ENCODE measurements around the gene SPATS2L. TPM values are rescaled to one million over a fixed set of nuclear protein-coding genes. Genes with fewer than 3 reads are reported as not detected.

SPATS2L gene
- total and polyA plus RNA-seq, 8 donors, result 81.2 to 96.7 (median 91.2) TPM

GRCh38 chr2:200266406-200266805, 40.1 kb upstream of the SPATS2L start:
- no peaks in the 10 kb centered on the region for H3K36me3 ChIP-seq
- intact Hi-C loops (cut with DNase I), result no loop called here
- ATAC-seq (no peak), DNase-seq (no peak)
- no peaks in the 10 kb centered on the region for H3K9me3 ChIP-seq
- H3K27ac ChIP-seq, result no peak overlapping the region
- no peaks in the 10 kb centered on the region for H3K4me1 ChIP-seq
- H3K27me3 ChIP-seq, result no peaks in the 10 kb centered on the region
- no peak for TF ChIP-seq CTCF (IDR thresholded peaks at IDR 0.05)
- H3K4me3 ChIP-seq, result no peak overlapping the region

DNA sequence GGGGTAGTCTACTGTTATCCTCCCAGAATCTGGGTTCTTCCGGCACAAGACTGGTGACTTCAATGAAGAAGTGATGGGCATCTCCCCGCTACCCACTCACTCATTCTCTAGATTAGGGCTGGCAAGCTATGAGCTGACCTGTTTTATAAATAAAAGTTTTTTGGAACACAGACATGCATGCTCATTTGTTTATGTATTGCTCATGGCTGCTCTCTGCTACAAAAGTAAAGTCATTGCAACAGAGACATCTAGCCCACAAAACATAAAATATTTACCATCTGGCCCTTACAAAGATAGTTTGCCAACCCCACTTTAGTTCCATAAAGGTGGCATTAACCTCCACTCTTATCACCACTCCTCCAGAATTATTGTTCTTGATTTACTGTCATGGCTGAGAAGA, 39.1 kb upstream of the SPATS2L start:
- TF ChIP-seq CTCF (IDR thresholded peaks at IDR 0.05), result no peak
- Histone ChIP-seq H3K9me3 (no peaks in the 10 kb centered on the region), H3K36me3 (no peaks in the 10 kb centered on the region), H3K4me3 (no peak overlapping the region), H3K27me3 (no peaks in the 10 kb centered on the region), H3K27ac (no peak overlapping the region), H3K4me1 (no peaks in the 10 kb centered on the region)
- DNase-seq, result no peak
- ATAC-seq, result no peak
- intact Hi-C loops (cut with DNase I), result no loop called here

GRCh38 chr2:200270732-200271131, 35.8 kb upstream of the SPATS2L start:
- Histone ChIP-seq H3K9me3 (no peaks in the 10 kb centered on the region), H3K36me3 (no peaks in the 10 kb centered on the region), H3K27ac (no peak overlapping the region), H3K27me3 (no peaks in the 10 kb centered on the region), H3K4me1 (no peaks in the 10 kb centered on the region), H3K4me3 (no peak overlapping the region)
- ATAC-seq (no peak), DNase-seq (no peak)
- no peak for TF ChIP-seq CTCF (IDR thresholded peaks at IDR 0.05)
- intact Hi-C loops (cut with DNase I), result no loop called here

DNA sequence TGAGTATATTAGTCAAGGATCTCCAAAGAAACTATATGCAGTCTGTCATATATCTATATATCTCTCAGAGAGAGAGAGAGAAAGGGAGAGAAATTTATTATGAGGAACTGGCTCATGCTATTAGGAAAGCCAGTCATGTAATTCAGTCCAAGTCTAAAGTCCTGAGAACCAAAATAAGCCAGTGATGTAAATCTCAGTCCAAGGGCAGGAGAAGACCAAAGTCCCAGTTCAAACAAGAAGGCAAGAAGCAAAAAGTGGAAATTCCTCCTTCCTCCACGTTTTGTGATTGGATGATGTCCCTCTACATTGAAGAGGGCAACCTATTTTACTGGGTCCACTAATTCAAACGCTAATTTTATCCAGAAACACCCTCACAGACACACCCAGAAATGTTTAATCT, 34.2 kb upstream of the SPATS2L start:
- DNase-seq (no peak), ATAC-seq (no peak)
- intact Hi-C loops (cut with DNase I), result no loop called here
- H3K4me1 ChIP-seq, result no peaks in the 10 kb centered on the region
- no peaks in the 10 kb centered on the region for H3K9me3 ChIP-seq
- no peaks in the 10 kb centered on the region for H3K36me3 ChIP-seq
- TF ChIP-seq CTCF (IDR thresholded peaks at IDR 0.05), result no peak
- no peak overlapping the region for H3K27ac ChIP-seq
- no peaks in the 10 kb centered on the region for H3K27me3 ChIP-seq
- H3K4me3 ChIP-seq, result no peak overlapping the region

- no peaks in the 10 kb centered on the region for H3K36me3 ChIP-seq
- H3K4me3 ChIP-seq, result no peak overlapping the region
- no peak for TF ChIP-seq CTCF (IDR thresholded peaks at IDR 0.05)
- no peaks in the 10 kb centered on the region for H3K27me3 ChIP-seq
- H3K9me3 ChIP-seq, result no peaks in the 10 kb centered on the region
- intact Hi-C loops (cut with DNase I), result no loop called here
- ATAC-seq (no peak), DNase-seq (no peak)
- H3K27ac ChIP-seq, result no peak overlapping the region
- H3K4me1 ChIP-seq, result no peaks in the 10 kb centered on the region
Observed at GRCh38 chr2:200274116-200275075, 32.1 kb upstream of the SPATS2L start.
